COLO829 (cell line): ENCODE data around the gene FFAR4.

Experiments
- DNase-seq: peaks from one replicate; pipeline ENCODE4 v3.0.0; 2012; ENCODE audit warnings: low spot score

FFAR4 gene

GRCh38 chr10:93572606-93573005 lies 6.1 kb downstream of the FFAR4 start:
- DNase-seq, result no peak

GRCh38 chr10:93573051-93573909 lies 6.8 kb downstream of the FFAR4 start:
- no peak for DNase-seq

GRCh38 chr10:93573924-93574323 lies 7.5 kb downstream of the FFAR4 start:
- DNase-seq, result no peak

- no peak for DNase-seq
These were observed 10.4 kb downstream of the FFAR4 start for GRCh38 chr10:93576888-93577287.

- no peak for DNase-seq
These were observed 11.1 kb downstream of the FFAR4 start for GRCh38 chr10:93577565-93577964.

- no peak for DNase-seq
These were observed 12.6 kb downstream of the FFAR4 start for GRCh38 chr10:93579089-93579488.

- DNase-seq, result no peak
These were observed 13.7 kb downstream of the FFAR4 start for GRCh38 chr10:93579985-93580711.

- DNase-seq, result no peak
These were observed 14.4 kb downstream of the FFAR4 start for GRCh38 chr10:93580828-93581227.

GRCh38 chr10:93584445-93584844 lies 18.0 kb downstream of the FFAR4 start:
- DNase-seq, result no peak

GRCh38 chr10:93589648-93590562 lies 23.4 kb downstream of the FFAR4 start:
- DNase-seq, result no peak

GRCh38 chr10:93590638-93591037 lies 24.2 kb downstream of the FFAR4 start:
- DNase-seq, result no peak

GRCh38 chr10:93591065-93591808 lies 24.8 kb downstream of the FFAR4 start:
- no peak for DNase-seq

- no peak for DNase-seq
These were observed 26.8 kb downstream of the FFAR4 start for GRCh38 chr10:93593254-93593653.

GRCh38 chr10:93593749-93594148 lies 27.3 kb downstream of the FFAR4 start:
- no peak for DNase-seq

GRCh38 chr10:93594518-93594917 lies 28.1 kb downstream of the FFAR4 start:
- no peak for DNase-seq

- DNase-seq, result no peak
These were observed 29.1 kb downstream of the FFAR4 start for GRCh38 chr10:93595378-93596161.

GRCh38 chr10:93596539-93596938 lies 30.1 kb downstream of the FFAR4 start:
- no peak for DNase-seq

- no peak for DNase-seq
These were observed 30.7 kb downstream of the FFAR4 start for GRCh38 chr10:93597075-93597599.

GRCh38 chr10:93598157-93598556 lies 31.7 kb downstream of the FFAR4 start:
- no peak for DNase-seq

GRCh38 chr10:93599335-93599734 lies 32.9 kb downstream of the FFAR4 start:
- DNase-seq, result no peak

- DNase-seq, result no peak
These were observed 33.3 kb downstream of the FFAR4 start for GRCh38 chr10:93599778-93600177.
